HCT116 (cell line): ENCODE data around the gene EML1. TPM values are rescaled to one million over a fixed set of nuclear protein-coding genes. Genes with fewer than 3 reads are reported as not detected.

Experiments
- ATAC-seq: fragments of 200-7000 bp; cut with Tn5 transposase; 2 replicates; pipeline ENCODE4 v1.9.1; 2020; ENCODE audit warnings: mild to moderate bottlenecking, moderate library complexity
- BruUV-seq: library from RNA; stranded (reverse); fragments of 400-500 nt; replicated peaks from 2 replicates; lab custom pipeline; 2021; lab: Mats Ljungman, UMichigan
- CTCF ChIA-PET: fragments of 300-600 bp; sonication (Branson Sonifier 250); formaldehyde crosslinking; loops from one replicate; lab custom pipeline; 2021; ENCODE audit warnings: antibody characterized with exemption; lab: Charles Lee
- POLR2A ChIA-PET: fragments of 300-600, 350-600 bp; sonication (Branson Sonifier 250); formaldehyde crosslinking; loops from one replicate; lab custom pipeline; 2021; ENCODE audit warnings: antibody characterized with exemption; lab: Charles Lee
- RAD21 ChIA-PET, 2 experiments: fragments of 300-600 bp; sonication (Branson Sonifier 250); formaldehyde crosslinking; loops; one replicate each; lab custom pipeline; 2023; ENCODE audit warnings: low total read pairs in 2 of 2; ENCODE audit not compliant: uncharacterized antibody in 2 of 2, unreplicated experiment in 2 of 2, low non-redundant PET in 1 of 2; lab: Charles Lee
- DNase-seq: peaks from one replicate; pipeline ENCODE4 v3.0.0-alpha.2; 2010; ENCODE audit warnings: low read depth, low spot score
- H2AFZ ChIP-seq: fragments of 200-600 bp; shearing (Covaris generic), sonication (generic); 2 replicates; pipeline ENCODE4 v1.6.1; 2017; ENCODE audit warnings: low read depth, mixed run types, mixed read lengths, antibody characterized with exemption, low read length; ENCODE audit not compliant: poor library complexity, severe bottlenecking
- H3K27ac ChIP-seq: 2 replicates; pipeline ENCODE4 v1.5.1; 2012; ENCODE audit warnings: low read depth, low read length
- H3K27me3 ChIP-seq: fragments of 200-600 bp; sonication (generic); 2 replicates; pipeline ENCODE4 v1.6.1; 2016; ENCODE audit warnings: mixed run types, low read length, mixed read lengths; ENCODE audit not compliant: insufficient read depth
- H3K36me3 ChIP-seq, 2 experiments: fragments of 200-500 bp in 1 of 2; fragments of 200-600 bp in 1 of 2; sonication (Bioruptor generic) in 1 of 2; sonication (generic) in 1 of 2; 2 replicates each; pipeline versions ENCODE4 v1.5.1 to v1.6.1; 2014 to 2016; ENCODE audit warnings: low read length in 2 of 2, inconsistent platforms in 1 of 2, mixed read lengths in 1 of 2, mixed run types in 1 of 2; ENCODE audit not compliant: insufficient read depth in 2 of 2, control insufficient read depth in 1 of 2
- H3K4me1 ChIP-seq, 2 experiments: fragments of 200-600 bp in 1 of 2; sonication (generic) in 1 of 2; 2 replicates each; pipeline versions ENCODE4 v1.5.1 to v1.6.1; 2012 to 2017; ENCODE audit warnings: low read length in 2 of 2, inconsistent platforms in 1 of 2, mild to moderate bottlenecking in 1 of 2, mixed read lengths in 1 of 2, mixed run types in 1 of 2, moderate library complexity in 1 of 2; ENCODE audit not compliant: insufficient read depth in 2 of 2, control insufficient read depth in 1 of 2
- H3K4me2 ChIP-seq: fragments of 200-600 bp; sonication (generic); 2 replicates; pipeline ENCODE4 v1.6.1; 2017; ENCODE audit warnings: mixed run types, low read length, mixed read lengths
- H3K4me3 ChIP-seq, 2 experiments: fragments of 200-600 bp in 1 of 2; sonication (generic) in 1 of 2; replicated peaks in 1 of 2; 2 replicates each; pipeline ENCODE4 v1.5.1; 2011 to 2016; ENCODE audit warnings: low read length in 2 of 2, control low read depth in 1 of 2, low read depth in 1 of 2, mild to moderate bottlenecking in 1 of 2, mixed read lengths in 1 of 2, mixed run types in 1 of 2
- H3K79me2 ChIP-seq: fragments of 200-600 bp; sonication (generic); 2 replicates; pipeline ENCODE4 v1.6.1; 2017; ENCODE audit warnings: mild to moderate bottlenecking, mixed run types, low read length, moderate library complexity, mixed read lengths; ENCODE audit not compliant: insufficient read depth
- H3K9ac ChIP-seq: fragments of 200-600 bp; sonication (generic); 2 replicates; pipeline ENCODE4 v1.6.1; 2016; ENCODE audit warnings: low read length, mixed read lengths
- H3K9me2 ChIP-seq: fragments of 200-600 bp; sonication (generic), shearing (Covaris generic); 2 replicates; pipeline ENCODE4 v1.6.1; 2017; ENCODE audit warnings: mixed run types, mild to moderate bottlenecking, moderate library complexity; ENCODE audit not compliant: insufficient read depth
- H3K9me3 ChIP-seq, 2 experiments: fragments of 200-500 bp in 1 of 2; fragments of 200-600 bp in 1 of 2; sonication (Bioruptor generic) in 1 of 2; sonication (generic) in 1 of 2; 2 replicates each; pipeline ENCODE4 v1.6.1; 2014 to 2017; ENCODE audit warnings: low read length in 2 of 2, mixed read lengths in 2 of 2, inconsistent platforms in 1 of 2, low read depth in 1 of 2, mild to moderate bottlenecking in 1 of 2, mixed run types in 1 of 2, moderate library complexity in 1 of 2; ENCODE audit not compliant: control insufficient read depth in 1 of 2, insufficient read depth in 1 of 2
- H4K20me1 ChIP-seq: fragments of 200-600 bp; sonication (generic), shearing (Covaris generic); 2 replicates; pipeline ENCODE4 v1.6.1; 2017; ENCODE audit warnings: mixed run types, mild to moderate bottlenecking, moderate library complexity; ENCODE audit not compliant: insufficient read depth
- CBX3 ChIP-seq: IDR thresholded peaks from 2 replicates; pipeline ENCODE4 v1.6.1; 2012; ENCODE audit warnings: low read depth
- CEBPB ChIP-seq: IDR thresholded peaks from 2 replicates; pipeline ENCODE4 v1.6.1; 2012; ENCODE audit warnings: low read depth
- EGR1 ChIP-seq: IDR thresholded peaks from 2 replicates; pipeline ENCODE4 v1.6.1; 2012; ENCODE audit warnings: low read depth
- ELF1 ChIP-seq: IDR thresholded peaks from 2 replicates; pipeline ENCODE4 v1.6.1; 2012; ENCODE audit warnings: low read depth, borderline replicate concordance
- EZH2phosphoT487 ChIP-seq: fragments of 200-600 bp; IDR thresholded peaks from 2 replicates; pipeline ENCODE4 v1.6.1; 2018; ENCODE audit warnings: antibody characterized with exemption, borderline replicate concordance
- JUND ChIP-seq: IDR thresholded peaks from 2 replicates; pipeline ENCODE4 v1.6.1; 2012
- RAD21 ChIP-seq: IDR thresholded peaks from 2 replicates; pipeline ENCODE4 v1.6.1; 2012; ENCODE audit warnings: low read depth, mild to moderate bottlenecking
- SP1 ChIP-seq: IDR thresholded peaks from 2 replicates; pipeline ENCODE4 v1.6.1; 2012; ENCODE audit warnings: low read depth
- YY1 ChIP-seq: IDR thresholded peaks from 2 replicates; pipeline ENCODE4 v1.6.1; 2011; ENCODE audit warnings: low read length, low read depth, moderate library complexity, mild to moderate bottlenecking; ENCODE audit not compliant: insufficient replicate concordance; ENCODE audit errors: extremely low read depth
- ZNF274 ChIP-seq: fragments of 200-500 bp; sonication (Bioruptor generic); IDR thresholded peaks from 2 replicates; pipeline ENCODE4 v1.6.1; 2014; ENCODE audit warnings: mild to moderate bottlenecking, low read depth, low read length, inconsistent platforms
- intact Hi-C: fragments of 100-400 bp; cut with micrococcal nuclease; formaldehyde crosslinking; loops from 2 replicates; pipeline ENCODE4 v1.10.0; 2022
- total RNA-seq: library from RNA; stranded (reverse); gene quantifications from one replicate; pipeline ENCODE4 v1.2.1, GENCODE V29; 2021; ENCODE audit not compliant: unreplicated experiment
- TF ChIP-seq, protein P1 (sequence below): IDR thresholded peaks from 2 replicates; pipeline ENCODE4 v1.6.1; 2011; ENCODE audit warnings: mild to moderate bottlenecking, low read length, moderate library complexity; ENCODE audit not compliant: insufficient replicate concordance; ENCODE audit errors: extremely low read depth
- TF ChIP-seq, protein P2 (sequence below), 3 experiments: fragments of 200-600 bp in 1 of 3; sonication (generic) in 1 of 3; IDR thresholded peaks in 2 of 3; conservative IDR thresholded peaks in 1 of 3; 2 replicates each; pipeline ENCODE4 v1.5.1; 2012 to 2017; ENCODE audit warnings: low read depth in 2 of 3, low read length in 2 of 3, antibody characterized with exemption in 1 of 3, borderline replicate concordance in 1 of 3, control low read depth in 1 of 3, mild to moderate bottlenecking in 1 of 3, mixed read lengths in 1 of 3, mixed run types in 1 of 3, moderate library complexity in 1 of 3; ENCODE audit not compliant: insufficient read depth in 1 of 3
- TF ChIP-seq, protein P3 (sequence below): IDR thresholded peaks from 2 replicates; pipeline ENCODE4 v1.6.1; 2012; ENCODE audit warnings: low read depth

Gene EML1
- total RNA-seq, 1 experiment from 2014 or later = 7.4 TPM

DNA sequence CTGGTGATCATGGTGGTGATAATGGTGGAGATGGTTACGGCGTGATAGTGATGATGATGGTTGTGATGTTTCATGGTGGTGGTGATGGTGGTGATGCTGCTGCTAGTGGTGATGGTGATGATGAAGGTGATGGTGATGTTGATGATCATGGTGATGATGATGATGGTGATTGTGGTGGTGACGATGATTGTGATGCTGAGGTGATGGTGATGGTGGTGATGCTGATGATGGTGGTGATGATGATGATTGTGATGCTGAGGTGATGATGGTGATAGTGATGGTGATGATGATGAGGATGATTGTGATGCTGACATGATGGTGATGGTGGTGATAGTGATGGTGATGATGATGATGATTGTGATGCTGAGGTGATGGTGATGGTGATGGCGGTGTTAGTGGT lies 158.8 kb downstream of the EML1 start:
- H3K4me2 ChIP-seq = no peak overlapping the region
- CTCF ChIA-PET = no interaction called here
- H3K9me2 ChIP-seq = no peaks in the 10 kb centered on the region
- no peaks in the 10 kb centered on the region for H3K79me2 ChIP-seq
- no peak overlapping the region for H3K9ac ChIP-seq
- no peak for TF ChIP-seq SP1
- TF ChIP-seq ELF1 = no peak
- no peak for TF ChIP-seq YY1
- TF ChIP-seq EGR1 = no peak
- no peak for TF ChIP-seq JUND
- TF ChIP-seq RAD21 = no peak
- TF ChIP-seq, protein P1, sequence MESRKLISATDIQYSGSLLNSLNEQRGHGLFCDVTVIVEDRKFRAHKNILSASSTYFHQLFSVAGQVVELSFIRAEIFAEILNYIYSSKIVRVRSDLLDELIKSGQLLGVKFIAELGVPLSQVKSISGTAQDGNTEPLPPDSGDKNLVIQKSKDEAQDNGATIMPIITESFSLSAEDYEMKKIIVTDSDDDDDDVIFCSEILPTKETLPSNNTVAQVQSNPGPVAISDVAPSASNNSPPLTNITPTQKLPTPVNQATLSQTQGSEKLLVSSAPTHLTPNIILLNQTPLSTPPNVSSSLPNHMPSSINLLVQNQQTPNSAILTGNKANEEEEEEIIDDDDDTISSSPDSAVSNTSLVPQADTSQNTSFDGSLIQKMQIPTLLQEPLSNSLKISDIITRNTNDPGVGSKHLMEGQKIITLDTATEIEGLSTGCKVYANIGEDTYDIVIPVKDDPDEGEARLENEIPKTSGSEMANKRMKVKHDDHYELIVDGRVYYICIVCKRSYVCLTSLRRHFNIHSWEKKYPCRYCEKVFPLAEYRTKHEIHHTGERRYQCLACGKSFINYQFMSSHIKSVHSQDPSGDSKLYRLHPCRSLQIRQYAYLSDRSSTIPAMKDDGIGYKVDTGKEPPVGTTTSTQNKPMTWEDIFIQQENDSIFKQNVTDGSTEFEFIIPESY = no peak
- TF ChIP-seq CBX3 = no peak
- no peak for TF ChIP-seq CEBPB
- TF ChIP-seq, protein P2, sequence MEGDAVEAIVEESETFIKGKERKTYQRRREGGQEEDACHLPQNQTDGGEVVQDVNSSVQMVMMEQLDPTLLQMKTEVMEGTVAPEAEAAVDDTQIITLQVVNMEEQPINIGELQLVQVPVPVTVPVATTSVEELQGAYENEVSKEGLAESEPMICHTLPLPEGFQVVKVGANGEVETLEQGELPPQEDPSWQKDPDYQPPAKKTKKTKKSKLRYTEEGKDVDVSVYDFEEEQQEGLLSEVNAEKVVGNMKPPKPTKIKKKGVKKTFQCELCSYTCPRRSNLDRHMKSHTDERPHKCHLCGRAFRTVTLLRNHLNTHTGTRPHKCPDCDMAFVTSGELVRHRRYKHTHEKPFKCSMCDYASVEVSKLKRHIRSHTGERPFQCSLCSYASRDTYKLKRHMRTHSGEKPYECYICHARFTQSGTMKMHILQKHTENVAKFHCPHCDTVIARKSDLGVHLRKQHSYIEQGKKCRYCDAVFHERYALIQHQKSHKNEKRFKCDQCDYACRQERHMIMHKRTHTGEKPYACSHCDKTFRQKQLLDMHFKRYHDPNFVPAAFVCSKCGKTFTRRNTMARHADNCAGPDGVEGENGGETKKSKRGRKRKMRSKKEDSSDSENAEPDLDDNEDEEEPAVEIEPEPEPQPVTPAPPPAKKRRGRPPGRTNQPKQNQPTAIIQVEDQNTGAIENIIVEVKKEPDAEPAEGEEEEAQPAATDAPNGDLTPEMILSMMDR (IDR thresholded peaks at IDR 0.05 in 2 of 3, conservative IDR thresholded peaks at IDR 0.05 in 1 of 3; ENCODE audit: borderline replicate concordance in 1 of 3, insufficient read depth in 1 of 3, low read depth in 2 of 3, low read length in 2 of 3) = no peak
- TF ChIP-seq, protein P3, sequence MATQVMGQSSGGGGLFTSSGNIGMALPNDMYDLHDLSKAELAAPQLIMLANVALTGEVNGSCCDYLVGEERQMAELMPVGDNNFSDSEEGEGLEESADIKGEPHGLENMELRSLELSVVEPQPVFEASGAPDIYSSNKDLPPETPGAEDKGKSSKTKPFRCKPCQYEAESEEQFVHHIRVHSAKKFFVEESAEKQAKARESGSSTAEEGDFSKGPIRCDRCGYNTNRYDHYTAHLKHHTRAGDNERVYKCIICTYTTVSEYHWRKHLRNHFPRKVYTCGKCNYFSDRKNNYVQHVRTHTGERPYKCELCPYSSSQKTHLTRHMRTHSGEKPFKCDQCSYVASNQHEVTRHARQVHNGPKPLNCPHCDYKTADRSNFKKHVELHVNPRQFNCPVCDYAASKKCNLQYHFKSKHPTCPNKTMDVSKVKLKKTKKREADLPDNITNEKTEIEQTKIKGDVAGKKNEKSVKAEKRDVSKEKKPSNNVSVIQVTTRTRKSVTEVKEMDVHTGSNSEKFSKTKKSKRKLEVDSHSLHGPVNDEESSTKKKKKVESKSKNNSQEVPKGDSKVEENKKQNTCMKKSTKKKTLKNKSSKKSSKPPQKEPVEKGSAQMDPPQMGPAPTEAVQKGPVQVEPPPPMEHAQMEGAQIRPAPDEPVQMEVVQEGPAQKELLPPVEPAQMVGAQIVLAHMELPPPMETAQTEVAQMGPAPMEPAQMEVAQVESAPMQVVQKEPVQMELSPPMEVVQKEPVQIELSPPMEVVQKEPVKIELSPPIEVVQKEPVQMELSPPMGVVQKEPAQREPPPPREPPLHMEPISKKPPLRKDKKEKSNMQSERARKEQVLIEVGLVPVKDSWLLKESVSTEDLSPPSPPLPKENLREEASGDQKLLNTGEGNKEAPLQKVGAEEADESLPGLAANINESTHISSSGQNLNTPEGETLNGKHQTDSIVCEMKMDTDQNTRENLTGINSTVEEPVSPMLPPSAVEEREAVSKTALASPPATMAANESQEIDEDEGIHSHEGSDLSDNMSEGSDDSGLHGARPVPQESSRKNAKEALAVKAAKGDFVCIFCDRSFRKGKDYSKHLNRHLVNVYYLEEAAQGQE = no peak
- no peak for TF ChIP-seq EZH2phosphoT487
- TF ChIP-seq ZNF274 = no peak
- POLR2A ChIA-PET = no interaction called here
- H3K4me1 ChIP-seq = peaks cover 4 to 11% of the 10 kb centered on the region in 2 experiments
- BruUV-seq = no TSS peak
- RAD21 ChIA-PET = no interaction called here
- no peak overlapping the region for H2AFZ ChIP-seq
- ATAC-seq (no peak), DNase-seq (no peak)
- intact Hi-C loops = no loop called here
- no peaks in the 10 kb centered on the region for H3K36me3 ChIP-seq
- no peaks in the 10 kb centered on the region for H3K9me3 ChIP-seq
- no peak overlapping the region for H3K4me3 ChIP-seq
- no peaks in the 10 kb centered on the region for H3K27me3 ChIP-seq
- no peaks in the 10 kb centered on the region for H4K20me1 ChIP-seq
- no peak overlapping the region for H3K27ac ChIP-seq
